Esophagus muscularis mucosa (tissue), 4 donors: ENCODE results near the gene VSIG2. TPM values are rescaled to one million over a fixed set of nuclear protein-coding genes. Genes with fewer than 3 reads are reported as not detected.

Experiments
- DNase-seq: peaks from one replicate; pipeline ENCODE4 v3.0.0-alpha.2; 2017; ENCODE audit errors: extremely low spot score
- H3K27ac ChIP-seq, 4 donors: fragments of 200-600 bp; sonication (generic); replicated peaks in 1 of 4; 1 replicate in 3 of 4; 2 replicates in 1 of 4; pipeline ENCODE4 v1.5.1; 2016 to 2019; ENCODE audit warnings: mild to moderate bottlenecking in 1 of 4
- H3K27me3 ChIP-seq, 4 donors: fragments of 200-600 bp; sonication (generic); one replicate each; pipeline versions ENCODE4 v1.5.1 to v1.6.0; 2016 to 2019
- H3K36me3 ChIP-seq, 4 donors: fragments of 200-600 bp; sonication (generic); one replicate each; pipeline ENCODE4 v1.5.1; 2016 to 2019
- H3K4me1 ChIP-seq, 4 donors: fragments of 200-600 bp; sonication (generic); one replicate each; pipeline ENCODE4 v1.5.1; 2016 to 2019
- H3K4me3 ChIP-seq, 4 donors: fragments of 200-600 bp; sonication (generic); 1 replicate in 2 of 4; 2 replicates in 2 of 4; pipeline ENCODE4 v1.5.1; 2016 to 2019; ENCODE audit warnings: mild to moderate bottlenecking in 4 of 4, moderate library complexity in 1 of 4
- H3K9me3 ChIP-seq, 4 donors: fragments of 200-600 bp; sonication (generic); 1 replicate in 3 of 4; 2 replicates in 1 of 4; pipeline ENCODE4 v1.5.1; 2016 to 2019
- EP300 ChIP-seq: sonication (generic); formaldehyde crosslinking; IDR thresholded peaks from one replicate; pipeline ENCODE4 v1.6.1; 2017; ENCODE audit warnings: antibody characterized with exemption
- POLR2A ChIP-seq: fragments of 450-650 bp; IDR thresholded peaks from one replicate; pipeline ENCODE4 v1.6.1; 2017; ENCODE audit warnings: antibody characterized with exemption, moderate library complexity, mild to moderate bottlenecking, low read depth
- POLR2AphosphoS5 ChIP-seq, 2 donors: sonication (generic); formaldehyde crosslinking; IDR thresholded peaks; one replicate each; pipeline ENCODE4 v1.6.1; 2017; ENCODE audit warnings: antibody characterized with exemption in 2 of 2
- WGBS: methylation state at CpG from one replicate; pipeline ENCODE4 v1.1.5; 2018; 5-methylcytosine and 5-hydroxymethylcytosine counted together
- intact Hi-C: fragments of 100-400 bp; cut with DNase I; formaldehyde crosslinking; loops from one replicate; pipeline ENCODE4 v1.15.1; 2023
- total RNA-seq, 4 donors: library from RNA; depleted of rRNA; stranded (reverse); fragments of >200 nt; gene quantifications; one replicate each; pipeline versions ENCODE4 v1.1.0 to v1.2.1, GENCODE V29; 2016
- TF ChIP-seq, protein P1 (sequence below), 3 experiments: fragments of 200-600 bp in 2 of 3; fragments of 450-650 bp in 1 of 3; sonication (generic) in 2 of 3; IDR thresholded peaks; one replicate each; pipeline ENCODE4 v1.5.1; 2017 to 2019; ENCODE audit warnings: antibody characterized with exemption in 3 of 3, mild to moderate bottlenecking in 2 of 3, moderate library complexity in 1 of 3

VSIG2 gene
- total RNA-seq, 4 donors from 2014 or later = 0.29 TPM; not detected in 3

GRCh38 chr11:124757320-124757719 lies 5.3 kb upstream of the VSIG2 start:
- Histone ChIP-seq H3K4me3 (no peak overlapping the region), H3K27ac (no peak overlapping the region), H3K36me3 (peaks cover 0 to 46% (median 2%) of the 10 kb centered on the region in 4 donors), H3K27me3 (peaks cover 5 to 94% (median 47%) of the 10 kb centered on the region in 4 donors), H3K9me3 (no peaks in the 10 kb centered on the region), H3K4me1 (peaks cover 42 to 51% (median 47%) of the 10 kb centered on the region in 4 donors)
- DNase-seq = no peak
- intact Hi-C loops = no loop called here
- 56% methylated on average over 3 of the region's 3 CpGs for WGBS
- no peak for TF ChIP-seq EP300
- TF ChIP-seq, protein P1, sequence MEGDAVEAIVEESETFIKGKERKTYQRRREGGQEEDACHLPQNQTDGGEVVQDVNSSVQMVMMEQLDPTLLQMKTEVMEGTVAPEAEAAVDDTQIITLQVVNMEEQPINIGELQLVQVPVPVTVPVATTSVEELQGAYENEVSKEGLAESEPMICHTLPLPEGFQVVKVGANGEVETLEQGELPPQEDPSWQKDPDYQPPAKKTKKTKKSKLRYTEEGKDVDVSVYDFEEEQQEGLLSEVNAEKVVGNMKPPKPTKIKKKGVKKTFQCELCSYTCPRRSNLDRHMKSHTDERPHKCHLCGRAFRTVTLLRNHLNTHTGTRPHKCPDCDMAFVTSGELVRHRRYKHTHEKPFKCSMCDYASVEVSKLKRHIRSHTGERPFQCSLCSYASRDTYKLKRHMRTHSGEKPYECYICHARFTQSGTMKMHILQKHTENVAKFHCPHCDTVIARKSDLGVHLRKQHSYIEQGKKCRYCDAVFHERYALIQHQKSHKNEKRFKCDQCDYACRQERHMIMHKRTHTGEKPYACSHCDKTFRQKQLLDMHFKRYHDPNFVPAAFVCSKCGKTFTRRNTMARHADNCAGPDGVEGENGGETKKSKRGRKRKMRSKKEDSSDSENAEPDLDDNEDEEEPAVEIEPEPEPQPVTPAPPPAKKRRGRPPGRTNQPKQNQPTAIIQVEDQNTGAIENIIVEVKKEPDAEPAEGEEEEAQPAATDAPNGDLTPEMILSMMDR (IDR thresholded peaks at IDR 0.05) = no peak
- no peak for TF ChIP-seq POLR2A
- no peak for TF ChIP-seq POLR2AphosphoS5 (IDR thresholded peaks at IDR 0.05)

DNA sequence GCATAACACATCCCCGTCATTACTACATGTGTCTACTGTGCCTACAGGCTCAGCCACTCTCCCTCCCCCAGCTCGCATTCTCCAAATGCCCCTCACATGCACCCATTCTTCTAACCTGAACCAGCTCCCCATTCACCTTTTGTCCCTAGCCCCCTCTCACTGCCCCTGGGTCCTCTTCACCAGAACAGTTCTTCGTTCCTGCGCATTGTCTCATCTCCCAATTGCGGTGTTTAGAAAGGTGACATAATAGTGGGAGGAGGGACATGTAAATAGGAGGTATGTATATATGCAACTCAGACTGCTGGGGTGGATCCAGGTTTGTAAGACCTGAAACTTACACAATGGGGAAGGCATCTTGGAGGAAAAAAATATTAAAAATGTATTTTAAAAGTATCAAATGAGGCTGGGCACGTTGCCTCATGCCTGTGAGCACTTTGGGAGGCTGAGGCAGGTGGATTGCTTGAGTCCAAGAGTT lies 4.7 kb upstream of the VSIG2 start:
- intact Hi-C loops = no loop called here
- TF ChIP-seq POLR2A (no peak), POLR2AphosphoS5 (IDR thresholded peaks at IDR 0.05) (no peak), EP300 (no peak)
- TF ChIP-seq, protein P1 (IDR thresholded peaks at IDR 0.05) = no peak
- Histone ChIP-seq H3K4me3 (no peak overlapping the region), H3K27ac (no peak overlapping the region), H3K4me1 (peaks cover 42 to 52% (median 45%) of the 10 kb centered on the region in 4 donors), H3K9me3 (no peaks in the 10 kb centered on the region), H3K36me3 (peaks cover 0 to 51% (median 2%) of the 10 kb centered on the region in 4 donors), H3K27me3 (peaks cover 5 to 94% (median 48%) of the 10 kb centered on the region in 4 donors)
- DNase-seq = no peak
- WGBS = 56% methylated on average over 6 of the region's 6 CpGs

- Histone ChIP-seq H3K9me3 (no peaks in the 10 kb centered on the region), H3K27me3 (peaks cover 5 to 94% (median 48%) of the 10 kb centered on the region in 4 donors), H3K36me3 (peaks cover 0 to 57% (median 2%) of the 10 kb centered on the region in 4 donors), H3K4me1 (peaks cover 44 to 57% (median 47%) of the 10 kb centered on the region in 4 donors), H3K4me3 (no peak overlapping the region), H3K27ac (no peak overlapping the region)
- WGBS = 39% methylated on average over 8 of the region's 9 CpGs
- DNase-seq = no peak
- TF ChIP-seq POLR2A = no peak
- TF ChIP-seq, protein P1 (IDR thresholded peaks at IDR 0.05) = no peak
- intact Hi-C loops = no loop called here
Observed at GRCh38 chr11:124756033-124756752, 4.1 kb upstream of the VSIG2 start.

- Histone ChIP-seq H3K27ac (no peak overlapping the region), H3K4me3 (no peak overlapping the region), H3K4me1 (peaks cover 35 to 51% (median 39%) of the 10 kb centered on the region in 4 donors), H3K27me3 (peaks cover 5 to 94% (median 41%) of the 10 kb centered on the region in 4 donors), H3K9me3 (no peaks in the 10 kb centered on the region), H3K36me3 (peaks cover 0 to 54% (median 2%) of the 10 kb centered on the region in 4 donors)
- TF ChIP-seq, protein P1 (IDR thresholded peaks at IDR 0.05) = no peak
- TF ChIP-seq POLR2AphosphoS5 (IDR thresholded peaks at IDR 0.05) (no peak), EP300 (no peak), POLR2A (no peak)
- 76% methylated on average over 6 of the region's 6 CpGs for WGBS
- intact Hi-C loops = no loop called here
- no peak for DNase-seq
Observed at GRCh38 chr11:124754710-124755109, 2.7 kb upstream of the VSIG2 start.
